ENCODE results near the gene GNAL.

DNA sequence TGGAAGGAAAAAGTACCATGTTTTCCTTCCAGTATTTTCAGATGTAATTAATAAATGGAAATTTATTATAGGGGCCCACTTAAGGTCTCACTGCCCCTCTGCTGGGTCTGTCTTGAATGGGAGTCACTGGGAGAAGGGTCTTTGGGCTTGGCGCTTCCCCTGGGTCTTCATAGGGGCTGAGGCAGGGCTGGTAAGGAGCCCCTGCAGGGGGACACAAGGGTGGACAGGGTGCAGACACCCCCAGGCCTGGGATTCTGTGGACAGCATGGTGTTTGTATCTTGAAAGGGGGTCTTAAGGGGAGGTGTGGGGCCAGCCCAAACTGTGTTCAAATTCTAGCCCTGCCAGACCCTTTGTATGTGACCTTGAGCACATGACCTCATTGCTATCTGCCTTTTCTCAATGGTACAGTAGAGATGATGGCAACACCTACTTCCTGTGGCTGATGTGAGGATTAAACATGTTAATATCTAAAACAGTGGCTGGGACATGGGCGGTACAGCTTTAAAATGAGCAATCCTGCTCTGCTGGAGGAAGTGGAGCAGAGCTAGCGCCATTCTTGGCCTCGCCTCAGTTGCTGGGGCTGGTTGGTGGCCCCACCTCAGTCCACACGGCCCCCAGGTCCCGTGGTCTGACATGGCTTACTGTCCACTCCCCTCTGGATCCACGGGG, 71.6 kb downstream of the GNAL start:
- TF ChIP-seq ZBTB7A (tag by site-specific recombination; IDR thresholded peaks at IDR 0.05; ENCODE audit: low read depth) (no peak), SP2 (tag by site-specific recombination; IDR thresholded peaks at IDR 0.05) (no peak), ZNF777 (tag by site-specific recombination; IDR thresholded peaks at IDR 0.05; ENCODE audit: borderline replicate concordance) (no peak), ATF2 (tag by site-specific recombination; IDR thresholded peaks at IDR 0.05; ENCODE audit: low read depth) (no peak), ZEB2 (tag by site-specific recombination; IDR thresholded peaks at IDR 0.05) (no peak), ZNF324 (tag by site-specific recombination; IDR thresholded peaks at IDR 0.05) (no peak)
- TF ChIP-seq, protein P1, sequence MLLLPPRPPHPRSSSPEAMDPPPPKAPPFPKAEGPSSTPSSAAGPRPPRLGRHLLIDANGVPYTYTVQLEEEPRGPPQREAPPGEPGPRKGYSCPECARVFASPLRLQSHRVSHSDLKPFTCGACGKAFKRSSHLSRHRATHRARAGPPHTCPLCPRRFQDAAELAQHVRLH (tag by site-specific recombination; IDR thresholded peaks at IDR 0.05), result no peak
- TF ChIP-seq, protein P2, sequence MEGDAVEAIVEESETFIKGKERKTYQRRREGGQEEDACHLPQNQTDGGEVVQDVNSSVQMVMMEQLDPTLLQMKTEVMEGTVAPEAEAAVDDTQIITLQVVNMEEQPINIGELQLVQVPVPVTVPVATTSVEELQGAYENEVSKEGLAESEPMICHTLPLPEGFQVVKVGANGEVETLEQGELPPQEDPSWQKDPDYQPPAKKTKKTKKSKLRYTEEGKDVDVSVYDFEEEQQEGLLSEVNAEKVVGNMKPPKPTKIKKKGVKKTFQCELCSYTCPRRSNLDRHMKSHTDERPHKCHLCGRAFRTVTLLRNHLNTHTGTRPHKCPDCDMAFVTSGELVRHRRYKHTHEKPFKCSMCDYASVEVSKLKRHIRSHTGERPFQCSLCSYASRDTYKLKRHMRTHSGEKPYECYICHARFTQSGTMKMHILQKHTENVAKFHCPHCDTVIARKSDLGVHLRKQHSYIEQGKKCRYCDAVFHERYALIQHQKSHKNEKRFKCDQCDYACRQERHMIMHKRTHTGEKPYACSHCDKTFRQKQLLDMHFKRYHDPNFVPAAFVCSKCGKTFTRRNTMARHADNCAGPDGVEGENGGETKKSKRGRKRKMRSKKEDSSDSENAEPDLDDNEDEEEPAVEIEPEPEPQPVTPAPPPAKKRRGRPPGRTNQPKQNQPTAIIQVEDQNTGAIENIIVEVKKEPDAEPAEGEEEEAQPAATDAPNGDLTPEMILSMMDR (tag by site-specific recombination; IDR thresholded peaks at IDR 0.05), result no peak

Data from HEK293 (cell line).